Activated CD4-positive, alpha-beta T cell treated with anti-CD3 and anti-CD28 coated beads for 48 hours (primary cell): ENCODE measurements around the gene CORO7.
"Not testable (repeated sequence)": the region's sequence is repeated elsewhere in the genome, so short reads cannot be mapped to it uniquely, and the experiment has no call there.

Source experiments
- DNase-seq: peaks from one replicate; pipeline ENCODE4 v3.0.0-alpha.2; 2020

CORO7 gene

DNA sequence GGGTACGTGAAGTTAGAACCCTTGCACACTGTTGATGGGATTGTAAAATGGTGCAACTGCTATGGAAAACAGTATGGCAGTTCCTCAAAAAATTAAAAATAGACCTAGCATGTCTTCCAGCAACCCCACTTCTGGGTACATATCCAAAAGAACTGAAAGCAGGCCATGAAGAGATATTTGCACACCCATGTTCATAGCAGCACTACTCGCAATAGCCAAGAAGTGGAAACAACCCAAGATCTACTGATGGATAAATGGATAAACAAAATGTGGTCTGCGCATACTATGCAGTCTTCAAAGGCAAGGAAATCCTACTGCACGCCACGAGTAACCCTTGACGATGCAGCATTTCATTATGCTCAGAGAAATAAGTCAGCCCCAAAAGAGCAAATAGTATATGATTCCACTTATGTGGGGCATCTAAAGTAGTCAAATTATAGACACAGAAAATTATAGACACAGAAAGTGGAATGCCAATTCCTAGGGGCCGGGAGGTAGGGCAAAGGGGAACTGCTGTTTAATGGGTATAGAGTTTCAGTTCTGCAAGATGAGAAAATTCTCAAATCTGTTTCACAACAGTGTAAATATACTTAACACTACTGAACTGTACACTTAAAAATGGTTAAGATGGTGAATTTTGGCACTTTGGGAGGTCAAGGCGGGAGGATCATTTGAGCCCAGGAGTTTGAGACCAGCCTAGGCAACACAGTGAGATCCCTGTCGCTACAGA lies 17.2 kb downstream of the CORO7 start:
- DNase-seq, result no peak

GRCh38 chr16:4395055-4395726 lies 21.2 kb downstream of the CORO7 start:
- DNase-seq, result no peak

DNA sequence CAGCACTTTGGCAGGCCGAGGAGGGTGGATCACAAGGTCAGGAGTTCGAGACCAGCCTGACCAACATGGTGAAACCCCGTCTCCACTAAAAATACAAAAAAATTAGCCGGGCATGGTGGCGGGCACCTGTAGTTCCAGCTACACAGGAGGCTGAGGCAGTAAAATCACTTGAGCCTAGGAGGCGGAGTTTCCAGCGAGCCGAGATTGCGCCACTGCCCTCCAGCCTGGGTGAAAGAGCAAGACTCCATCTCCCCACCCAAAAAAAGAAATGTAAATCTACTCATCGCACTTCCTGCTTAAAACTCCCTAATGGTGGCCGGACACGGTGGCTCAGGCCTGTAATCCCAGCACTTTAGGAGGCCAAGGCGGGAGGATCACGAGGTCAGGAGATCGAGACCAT lies 22.5 kb downstream of the CORO7 start:
- DNase-seq, result not testable (repeated sequence)

GRCh38 chr16:4393240-4393600 lies 23.2 kb downstream of the CORO7 start:
- DNase-seq, result no peak

- no peak for DNase-seq
These were observed 23.8 kb downstream of the CORO7 start for GRCh38 chr16:4392382-4393239.

DNA sequence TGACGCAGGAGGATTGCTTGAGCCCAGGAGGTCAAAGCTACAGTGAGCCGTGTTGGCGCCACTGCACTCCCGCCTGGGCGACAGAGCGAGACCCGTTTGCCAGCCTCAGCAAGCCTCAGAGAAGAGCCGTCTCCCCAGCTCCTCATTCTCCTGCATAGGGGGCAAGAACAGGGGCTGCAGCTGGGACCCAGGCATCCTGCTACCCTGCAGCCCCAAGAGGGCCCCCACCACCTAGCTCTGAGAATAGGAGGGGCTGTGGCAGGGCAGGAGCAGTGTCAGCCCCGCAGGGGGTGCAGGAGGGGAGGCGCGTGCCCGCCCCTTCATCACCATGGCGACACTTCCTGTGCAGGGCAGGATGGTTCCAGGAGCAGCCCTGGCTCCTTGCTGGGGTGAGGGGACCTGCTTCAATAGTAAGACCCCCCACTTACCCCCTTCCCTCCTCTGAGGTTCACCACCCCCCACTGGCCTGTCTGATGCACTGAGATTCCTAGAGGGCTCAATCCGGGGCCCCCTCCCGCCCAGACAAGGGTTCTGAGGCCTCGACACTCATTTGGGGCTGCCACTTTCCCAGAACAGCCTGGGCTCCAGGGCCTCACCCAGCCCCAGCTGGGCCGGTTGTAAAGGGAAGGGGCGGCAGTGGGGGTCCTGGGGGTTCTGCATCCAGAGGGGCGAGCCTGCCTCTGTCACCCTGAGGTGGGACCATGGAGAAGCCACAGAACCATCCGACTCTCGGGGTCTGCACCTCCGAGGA lies 24.6 kb downstream of the CORO7 start:
- DNase-seq, result no peak

DNA sequence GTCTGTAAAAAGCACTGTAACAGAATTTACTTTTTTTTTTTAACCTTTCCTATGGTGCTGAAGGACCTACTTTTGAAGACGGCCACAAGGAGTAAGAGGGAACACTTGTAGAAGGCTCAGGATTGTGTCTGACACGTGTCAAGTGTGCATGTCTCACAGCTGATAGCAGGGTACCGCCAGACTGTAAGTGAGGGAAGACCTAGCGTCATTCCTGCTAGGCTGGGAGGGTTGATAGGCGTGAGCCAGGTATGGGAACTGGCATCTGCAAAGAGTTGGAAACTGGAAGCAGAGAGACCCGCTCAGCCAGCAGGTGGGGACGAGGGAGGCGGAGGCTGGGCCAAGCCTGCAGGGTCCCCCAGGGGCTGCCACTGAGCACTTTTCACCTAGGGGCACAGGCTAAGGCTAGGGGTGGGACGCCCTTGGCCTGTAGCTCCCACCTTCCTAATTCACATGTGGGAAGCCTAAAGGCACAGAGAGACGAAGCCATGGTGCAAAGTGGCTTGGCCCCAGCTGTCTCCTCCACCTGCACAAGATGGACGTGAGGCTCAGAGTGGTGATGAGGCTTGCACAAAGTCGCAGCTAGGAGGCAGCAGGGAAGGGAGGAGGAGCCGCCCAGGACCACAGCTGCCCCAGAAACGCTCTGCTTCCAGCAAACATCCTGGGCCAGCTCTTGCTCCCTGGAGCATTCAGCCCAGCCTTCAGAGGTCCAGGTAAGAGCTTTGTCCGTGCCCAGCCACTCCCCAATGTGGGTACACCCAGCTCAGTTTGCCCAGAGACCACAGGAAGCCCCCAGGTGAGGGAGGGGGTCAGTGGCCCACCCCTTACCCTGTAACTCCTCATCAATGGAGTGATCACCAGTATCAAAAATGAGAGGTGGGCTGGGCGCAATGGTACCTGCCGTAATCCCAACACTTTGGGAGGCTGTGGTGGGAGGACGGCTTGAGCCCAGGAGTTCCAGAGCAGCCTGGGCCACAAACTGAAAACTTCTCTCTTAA lies 25.8 kb downstream of the CORO7 start:
- no peak for DNase-seq

- no peak for DNase-seq
These were observed 27.1 kb downstream of the CORO7 start for GRCh38 chr16:4389051-4389955.

GRCh38 chr16:4388271-4389021 lies 27.9 kb downstream of the CORO7 start:
- no peak for DNase-seq

DNA sequence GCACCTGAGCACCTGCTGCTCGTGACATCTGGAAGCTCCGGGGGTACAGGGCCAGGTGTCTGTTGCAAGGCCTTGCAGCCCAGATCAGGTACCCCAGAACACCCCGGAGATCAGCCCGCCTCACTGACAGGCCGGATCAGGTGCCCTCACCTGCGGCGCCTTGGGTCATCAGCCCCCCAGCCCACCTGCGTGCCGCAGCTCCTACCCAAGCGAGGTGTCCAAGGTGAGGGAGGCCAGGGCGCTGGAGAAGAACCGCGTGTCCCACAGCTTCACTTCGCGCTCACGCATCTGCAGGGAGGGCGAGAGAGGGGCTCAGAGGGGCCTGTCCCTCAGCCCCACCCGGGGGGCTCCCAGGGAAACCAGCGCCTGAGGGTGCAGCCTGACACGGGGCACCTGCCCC lies 28.6 kb downstream of the CORO7 start:
- DNase-seq, result no peak

DNA sequence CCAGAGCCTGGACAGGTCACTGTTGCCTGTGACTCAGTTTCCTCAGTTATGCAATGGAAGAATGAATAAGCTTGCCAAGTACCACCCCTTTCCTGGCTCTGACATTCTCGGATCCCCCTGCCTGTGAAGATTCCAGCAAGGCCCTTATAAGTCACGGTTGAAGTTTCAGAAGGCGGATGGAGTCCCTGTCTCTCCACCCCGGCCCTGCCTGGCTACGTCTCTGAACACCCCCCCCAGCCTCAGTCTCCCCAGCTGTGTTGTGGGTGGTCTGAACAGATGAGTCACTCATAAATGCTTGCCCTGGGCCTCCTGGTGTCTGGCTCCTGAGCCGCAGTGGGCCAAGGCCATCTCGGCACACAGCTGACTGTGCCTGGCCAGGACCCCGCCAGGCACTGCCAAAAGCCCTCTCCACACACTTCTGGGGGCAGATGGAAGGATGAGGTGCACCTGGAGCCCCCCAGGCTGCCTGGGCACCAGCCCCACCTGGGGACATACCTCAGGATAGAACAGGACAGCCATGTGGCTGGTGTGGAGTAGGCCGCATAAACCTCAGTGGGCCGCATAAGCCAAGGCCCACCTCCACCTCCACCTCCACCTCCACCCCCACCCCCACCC lies 29.3 kb downstream of the CORO7 start:
- no peak for DNase-seq

DNA sequence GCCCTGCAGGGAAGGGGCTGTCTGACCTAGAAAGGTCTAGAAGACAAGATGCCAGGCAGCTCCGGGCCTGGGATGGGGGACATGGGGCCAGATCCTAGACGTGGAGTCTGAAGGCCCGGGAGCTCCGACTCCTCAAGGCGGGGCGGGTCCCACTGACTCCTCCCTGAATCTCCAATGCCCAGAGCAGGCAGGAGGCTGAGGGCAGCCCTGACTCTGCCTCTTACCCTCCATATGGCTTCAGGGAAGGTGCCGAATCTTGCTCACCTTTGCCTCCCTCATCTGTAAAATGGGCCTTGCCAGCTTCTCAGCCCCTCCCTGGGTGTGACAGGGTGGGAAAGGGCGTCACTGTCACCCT lies 30.0 kb downstream of the CORO7 start:
- DNase-seq, result no peak

- no peak for DNase-seq
These were observed 30.5 kb downstream of the CORO7 start for GRCh38 chr16:4385789-4386450.

- DNase-seq, result no peak
These were observed 31.2 kb downstream of the CORO7 start for GRCh38 chr16:4385066-4385788.

DNA sequence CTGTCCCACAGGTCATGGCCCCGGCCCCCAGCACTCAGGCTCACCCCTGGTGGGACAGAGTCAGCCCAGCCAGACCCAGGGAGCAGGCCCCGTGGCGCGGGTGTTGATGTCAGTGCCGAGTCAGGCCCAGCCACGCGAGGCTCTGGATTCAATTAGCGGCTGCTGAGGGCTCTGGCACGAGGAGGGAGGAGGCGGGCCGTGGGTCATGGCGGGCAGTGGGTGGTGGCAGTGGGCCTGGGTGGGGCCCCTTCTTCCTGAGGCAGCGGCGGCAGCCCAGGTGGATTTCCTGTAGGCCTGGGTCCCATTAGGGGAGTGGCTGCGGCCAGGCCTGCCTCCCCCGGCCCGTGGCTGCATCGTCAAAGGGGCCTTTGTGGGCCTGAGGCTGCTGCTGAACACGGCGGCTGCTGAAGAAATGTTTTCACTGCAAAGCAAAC lies 31.9 kb downstream of the CORO7 start:
- DNase-seq, result no peak

DNA sequence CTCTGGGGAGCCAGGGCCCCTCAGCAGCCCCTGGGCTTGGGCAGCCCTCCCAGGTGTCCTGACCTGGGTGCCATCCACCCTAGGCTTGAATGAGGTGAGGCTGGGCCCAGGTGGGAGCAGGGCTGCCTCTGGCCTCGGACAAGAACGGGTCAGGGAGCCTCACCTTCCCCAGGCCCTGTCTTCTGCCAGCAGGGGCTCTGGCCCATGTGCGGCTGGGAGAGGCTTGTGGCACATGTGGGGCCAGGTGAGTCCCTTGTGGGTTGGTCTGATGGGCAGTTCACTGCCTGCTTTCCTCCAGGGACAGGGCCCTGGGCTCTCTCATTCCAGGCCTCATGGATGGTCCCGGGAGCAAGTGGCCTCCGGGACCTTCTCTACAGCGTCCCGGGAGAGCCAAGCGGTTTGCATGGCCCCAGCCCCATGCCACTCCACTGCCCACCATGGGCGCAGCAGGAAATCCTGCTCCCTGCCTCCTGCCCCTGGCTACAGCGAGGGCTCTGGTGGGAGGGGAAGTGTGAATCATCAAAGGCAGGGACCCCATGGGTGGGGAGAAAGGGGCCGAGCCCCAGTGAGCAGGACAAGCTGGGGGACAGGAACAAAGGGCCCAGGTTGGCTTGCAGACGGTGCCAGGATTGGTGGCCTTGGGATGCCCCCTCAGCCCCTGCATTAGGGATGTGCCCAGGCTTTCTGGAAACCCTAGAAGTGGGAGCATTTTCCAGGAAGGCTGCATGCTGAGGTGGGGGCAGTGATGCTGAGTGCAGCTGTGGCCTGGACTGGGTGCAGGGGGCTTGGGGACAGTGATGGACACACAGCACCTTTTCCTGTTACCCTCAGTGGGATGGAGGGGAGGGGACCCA lies 32.6 kb downstream of the CORO7 start:
- no peak for DNase-seq

DNA sequence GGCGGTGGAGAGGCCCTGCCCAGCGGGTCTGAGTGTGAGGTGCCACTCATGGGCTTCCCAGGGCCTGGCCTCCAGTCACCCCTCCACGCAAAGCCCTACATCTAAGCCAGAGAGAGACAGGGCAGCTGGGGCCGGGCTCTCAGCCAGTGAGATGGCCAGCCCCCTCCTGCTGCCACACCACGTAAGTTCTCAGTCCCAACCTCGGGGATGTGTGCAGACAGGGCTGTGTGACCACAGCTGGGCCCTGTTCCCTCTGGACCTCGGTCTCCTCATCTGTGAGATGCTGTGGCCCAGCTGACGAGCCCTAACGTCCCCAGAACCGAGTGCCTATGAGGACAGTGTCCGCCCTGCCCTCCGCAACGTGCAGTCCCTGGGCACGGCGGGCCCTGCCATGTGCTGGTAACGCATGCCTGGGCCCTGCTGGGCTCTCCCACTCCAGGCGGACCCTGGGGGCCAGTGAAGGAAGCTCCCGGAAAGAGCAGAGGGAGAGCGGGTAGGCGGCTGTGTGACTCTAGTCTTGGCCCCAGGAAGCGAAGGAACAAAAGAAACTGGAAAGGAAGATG lies 33.5 kb downstream of the CORO7 start:
- no peak for DNase-seq
